ENCODE results near the gene ANO9.

ANO9 gene

DNA sequence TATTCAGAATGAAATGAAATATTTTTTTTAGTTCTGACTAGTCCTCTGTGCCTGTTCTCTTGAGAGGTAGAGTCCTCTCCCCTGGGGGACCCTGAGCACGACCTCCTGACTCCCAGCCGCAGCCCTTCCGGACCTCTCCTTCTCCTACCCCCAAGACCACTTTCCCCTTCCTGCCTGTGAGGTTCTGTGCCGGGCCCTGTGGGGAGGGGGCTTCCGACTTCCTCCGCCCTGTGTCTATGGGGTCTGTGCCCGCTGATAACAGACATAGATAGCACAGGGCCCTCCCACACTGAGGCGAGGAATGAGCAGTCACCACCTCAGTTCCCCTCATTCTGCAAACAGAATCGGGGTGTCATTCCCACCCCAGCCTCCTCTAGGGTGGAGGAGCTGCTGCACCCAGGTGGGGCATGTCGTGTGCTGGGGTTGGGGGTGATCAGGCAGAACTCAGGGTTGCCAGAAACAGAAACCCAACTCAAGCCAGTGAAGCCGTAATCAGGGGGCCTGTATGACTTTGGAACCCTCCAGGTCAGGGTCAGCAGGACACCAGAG, 59.7 kb downstream of the ANO9 start:
- ATAC-seq (ENCODE audit: low read depth) (peak; percentile 51), DNase-seq (ENCODE audit: low spot score in 2 of 2) (no peak)
- Mint-ChIP-seq H3K27ac (no peak overlapping the region), H3K36me3 (no peaks in the 10 kb centered on the region), H3K9me3 (no peaks in the 10 kb centered on the region), H3K4me3 (no peak overlapping the region), H3K4me1 (peaks cover 4% of the 10 kb centered on the region), H3K27me3 (peaks cover 17% of the 10 kb centered on the region)

DNA sequence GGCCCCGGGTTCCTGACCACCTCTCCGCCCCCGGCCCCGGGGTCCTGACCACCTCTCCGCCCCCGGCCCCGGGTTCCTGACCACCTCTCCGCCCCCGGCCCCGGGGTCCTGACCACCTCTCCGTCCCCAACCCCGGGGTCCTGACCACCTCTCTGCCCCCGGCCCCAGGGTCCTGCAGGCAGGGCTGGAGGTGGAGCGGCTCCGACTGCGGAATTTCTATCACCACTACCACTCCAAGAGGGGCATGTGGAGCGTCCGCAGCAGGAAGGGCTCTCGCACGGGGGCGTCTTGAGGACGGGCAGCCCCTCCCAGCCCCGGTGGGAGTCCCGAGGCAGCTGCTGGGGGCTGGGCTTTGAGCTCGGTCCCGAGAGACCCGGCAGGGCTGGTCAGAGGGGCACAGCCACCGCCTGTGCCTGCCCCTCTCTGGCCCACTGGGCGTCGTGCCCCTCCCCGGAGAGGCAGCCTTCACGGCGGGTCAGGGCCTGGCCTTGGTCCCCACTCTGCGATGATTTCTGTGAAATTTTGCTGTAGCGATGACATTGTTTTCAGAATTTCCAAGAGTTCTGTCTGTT, 60.2 kb downstream of the ANO9 start:
- Mint-ChIP-seq H3K27me3 (peaks cover 17% of the 10 kb centered on the region), H3K27ac (no peak overlapping the region), H3K36me3 (no peaks in the 10 kb centered on the region), H3K4me3 (no peak overlapping the region), H3K9me3 (no peaks in the 10 kb centered on the region), H3K4me1 (peaks cover 3% of the 10 kb centered on the region)
- DNase-seq (ENCODE audit: low spot score in 2 of 2), result no peak
- no peak for ATAC-seq (ENCODE audit: low read depth)

- no peak for ATAC-seq (ENCODE audit: low read depth)
Measured at GRCh38 chr11:380996-381395, 60.8 kb downstream of the ANO9 start.

DNA sequence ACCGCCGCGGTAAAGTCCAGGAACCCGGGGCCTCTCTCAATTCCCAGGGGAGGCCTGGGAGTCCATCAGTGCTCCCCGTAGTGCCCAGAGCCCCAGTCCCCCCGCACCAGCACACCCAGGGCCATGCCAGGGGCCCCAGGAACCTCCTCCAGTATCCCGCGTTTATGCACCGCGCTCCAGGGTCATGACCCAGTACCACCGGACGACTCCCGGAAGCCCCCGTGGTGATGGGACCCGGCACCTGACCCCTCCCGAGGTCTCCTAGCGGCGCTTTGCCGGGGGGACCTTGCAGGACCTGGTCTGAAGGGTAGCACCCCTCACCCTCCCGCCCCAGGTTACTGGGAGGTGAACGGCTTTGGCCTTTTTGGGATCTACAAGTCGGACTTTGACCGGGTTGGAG, 61.3 kb downstream of the ANO9 start:
- H3K9me3 Mint-ChIP-seq, result no peaks in the 10 kb centered on the region
- DNase-seq (ENCODE audit: low spot score in 2 of 2), result no peak
- ATAC-seq (ENCODE audit: low read depth), result no peak
- H3K36me3 Mint-ChIP-seq, result no peaks in the 10 kb centered on the region
- no peak overlapping the region for H3K27ac Mint-ChIP-seq
- peaks cover 3% of the 10 kb centered on the region for H3K4me1 Mint-ChIP-seq
- peaks cover 17% of the 10 kb centered on the region for H3K27me3 Mint-ChIP-seq
- H3K4me3 Mint-ChIP-seq, result no peak overlapping the region

More at GRCh38 chr11:380996-381395, 60.8 kb downstream of the ANO9 start:
- Mint-ChIP-seq H3K9me3 (no peaks in the 10 kb centered on the region), H3K36me3 (no peaks in the 10 kb centered on the region), H3K4me3 (no peak overlapping the region), H3K4me1 (peaks cover 3% of the 10 kb centered on the region), H3K27ac (no peak overlapping the region), H3K27me3 (peaks cover 17% of the 10 kb centered on the region)
- no peak for DNase-seq (ENCODE audit: low spot score in 2 of 2)

DNA sequence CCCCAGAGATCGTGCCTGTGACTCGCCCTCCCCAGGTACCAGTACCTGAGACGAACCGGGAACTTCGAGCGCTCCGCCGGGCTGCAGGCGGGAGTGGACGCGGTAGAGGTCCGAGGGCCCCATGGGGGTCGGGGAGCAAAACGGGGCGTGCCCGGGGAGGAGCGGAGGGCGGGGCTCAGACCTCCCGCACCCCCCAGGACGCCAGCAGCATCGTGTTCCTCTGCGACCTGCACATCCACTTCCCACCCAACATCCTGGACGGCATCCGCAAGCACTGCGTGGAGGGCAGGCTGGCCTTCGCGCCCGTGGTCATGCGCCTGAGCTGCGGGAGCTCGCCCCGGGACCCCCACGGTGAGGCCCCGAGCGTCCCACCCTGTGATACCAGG, 61.7 kb downstream of the ANO9 start:
- no peaks in the 10 kb centered on the region for H3K36me3 Mint-ChIP-seq
- ATAC-seq (ENCODE audit: low read depth), result no peak
- H3K27me3 Mint-ChIP-seq, result peaks cover 17% of the 10 kb centered on the region
- no peak overlapping the region for H3K27ac Mint-ChIP-seq
- peaks cover 3% of the 10 kb centered on the region for H3K4me1 Mint-ChIP-seq
- H3K4me3 Mint-ChIP-seq, result no peak overlapping the region
- no peaks in the 10 kb centered on the region for H3K9me3 Mint-ChIP-seq
- DNase-seq (ENCODE audit: low spot score in 2 of 2), result no peak

GRCh38 chr11:379205-380094, 62.4 kb downstream of the ANO9 start:
- ATAC-seq (ENCODE audit: low read depth) (no peak), DNase-seq (ENCODE audit: low spot score in 2 of 2) (no peak)
- Mint-ChIP-seq H3K4me3 (no peak overlapping the region), H3K4me1 (peaks cover 3% of the 10 kb centered on the region), H3K36me3 (no peaks in the 10 kb centered on the region), H3K9me3 (no peaks in the 10 kb centered on the region), H3K27ac (no peak overlapping the region), H3K27me3 (peaks cover 17% of the 10 kb centered on the region)

- DNase-seq (ENCODE audit: low spot score in 2 of 2), result no peak
- Mint-ChIP-seq H3K27ac (no peak overlapping the region), H3K9me3 (no peaks in the 10 kb centered on the region), H3K27me3 (peaks cover 15% of the 10 kb centered on the region), H3K4me3 (no peak overlapping the region), H3K36me3 (no peaks in the 10 kb centered on the region), H3K4me1 (peaks cover 3% of the 10 kb centered on the region)
- ATAC-seq (ENCODE audit: low read depth), result no peak
Measured at GRCh38 chr11:377883-378500, 63.8 kb downstream of the ANO9 start.

- H3K4me1 Mint-ChIP-seq, result peaks cover 3% of the 10 kb centered on the region
- H3K27me3 Mint-ChIP-seq, result peaks cover 14% of the 10 kb centered on the region
- H3K36me3 Mint-ChIP-seq, result no peaks in the 10 kb centered on the region
- no peak overlapping the region for H3K4me3 Mint-ChIP-seq
- no peak overlapping the region for H3K27ac Mint-ChIP-seq
- DNase-seq (ENCODE audit: low spot score in 2 of 2), result no peak
- H3K9me3 Mint-ChIP-seq, result no peaks in the 10 kb centered on the region
- ATAC-seq (ENCODE audit: low read depth), result no peak
Measured at GRCh38 chr11:377174-377865, 64.5 kb downstream of the ANO9 start.

GRCh38 chr11:376531-377173, 65.2 kb downstream of the ANO9 start:
- Mint-ChIP-seq H3K9me3 (no peaks in the 10 kb centered on the region), H3K4me3 (no peak overlapping the region), H3K4me1 (no peaks in the 10 kb centered on the region), H3K27me3 (peaks cover 15% of the 10 kb centered on the region), H3K27ac (no peak overlapping the region), H3K36me3 (no peaks in the 10 kb centered on the region)
- no peak for ATAC-seq (ENCODE audit: low read depth)
- DNase-seq (ENCODE audit: low spot score in 2 of 2), result no peak

- H3K9me3 Mint-ChIP-seq, result no peaks in the 10 kb centered on the region
- H3K27ac Mint-ChIP-seq, result no peak overlapping the region
- no peak overlapping the region for H3K4me3 Mint-ChIP-seq
Measured at GRCh38 chr11:375065-376025, 66.5 kb downstream of the ANO9 start.

DNA sequence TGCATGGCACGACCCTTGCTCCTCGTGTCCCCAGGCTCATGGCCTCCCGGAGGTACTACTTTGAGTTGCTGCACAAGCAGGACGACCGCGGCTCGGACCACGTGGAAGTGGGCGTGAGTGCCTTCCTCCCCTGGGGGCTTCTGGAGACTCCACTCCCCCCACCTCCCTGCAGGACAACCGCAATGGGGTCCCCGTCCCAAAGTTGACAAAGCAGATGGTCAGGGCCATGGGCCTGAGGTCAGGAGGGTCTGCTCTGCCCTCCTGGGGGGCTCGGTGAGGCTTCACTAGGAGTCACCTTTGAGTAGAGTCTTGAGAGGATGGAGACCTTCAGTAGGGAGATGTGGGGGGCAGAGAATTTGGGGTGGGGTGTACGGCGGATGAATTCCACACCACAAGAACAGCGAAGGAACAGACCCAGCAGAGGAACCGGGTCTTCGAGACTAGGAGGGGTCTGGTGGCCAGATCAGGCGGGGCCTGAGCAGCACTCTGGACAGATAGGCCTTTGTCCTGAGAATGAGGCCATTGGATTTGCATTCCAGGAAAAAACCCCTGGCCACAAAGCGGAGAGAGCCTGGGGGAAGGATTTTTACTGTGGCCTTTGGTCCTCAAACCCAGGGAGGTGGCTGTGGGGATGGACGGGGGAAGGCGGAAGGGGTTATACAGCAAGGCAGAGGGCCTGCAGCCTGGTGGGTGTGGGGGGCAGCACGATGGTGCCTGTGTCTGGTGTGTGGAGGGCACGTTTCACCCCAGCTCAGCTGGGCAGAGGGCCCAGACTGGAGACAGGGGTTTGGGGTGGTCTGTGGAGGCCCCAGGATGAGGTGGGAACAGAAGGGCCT, 67.9 kb downstream of the ANO9 start:
- ATAC-seq (ENCODE audit: low read depth) (no peak), DNase-seq (ENCODE audit: low spot score in 2 of 2) (no peak)
- Mint-ChIP-seq H3K4me3 (no peak overlapping the region), H3K9me3 (no peaks in the 10 kb centered on the region), H3K27me3 (peaks cover 21% of the 10 kb centered on the region), H3K4me1 (no peaks in the 10 kb centered on the region), H3K27ac (peak overlapping the region; percentile 60), H3K36me3 (no peaks in the 10 kb centered on the region)

More at GRCh38 chr11:375065-376025, 66.5 kb downstream of the ANO9 start:
- DNase-seq (ENCODE audit: low spot score in 2 of 2), result no peak
- H3K27me3 Mint-ChIP-seq, result peaks cover 20% of the 10 kb centered on the region
- no peak for ATAC-seq (ENCODE audit: low read depth)
- H3K36me3 Mint-ChIP-seq, result no peaks in the 10 kb centered on the region
- H3K4me1 Mint-ChIP-seq, result no peaks in the 10 kb centered on the region
